ENCODE results near the gene PDLIM1.

PDLIM1 gene

GRCh38 chr10:95263864-95264226, 27.0 kb downstream of the PDLIM1 start:
- no peak for DNase-seq (ENCODE audit: low read depth)

- DNase-seq (ENCODE audit: low read depth): no peak
Measured at GRCh38 chr10:95262763-95263518, 27.9 kb downstream of the PDLIM1 start.

GRCh38 chr10:95261926-95262325, 28.9 kb downstream of the PDLIM1 start:
- DNase-seq (ENCODE audit: low read depth): no peak

- no peak for DNase-seq (ENCODE audit: low read depth)
Measured at GRCh38 chr10:95260909-95261552, 29.8 kb downstream of the PDLIM1 start.

GRCh38 chr10:95260397-95260881, 30.4 kb downstream of the PDLIM1 start:
- no peak for DNase-seq (ENCODE audit: low read depth)

- no peak for DNase-seq (ENCODE audit: low read depth)
Measured at GRCh38 chr10:95257849-95258248, 33.0 kb downstream of the PDLIM1 start.

GRCh38 chr10:95256268-95256667, 34.5 kb downstream of the PDLIM1 start:
- DNase-seq (ENCODE audit: low read depth): no peak

- no peak for DNase-seq (ENCODE audit: low read depth)
Measured at GRCh38 chr10:95254629-95255028, 36.2 kb downstream of the PDLIM1 start.

GRCh38 chr10:95253686-95254085, 37.1 kb downstream of the PDLIM1 start:
- DNase-seq (ENCODE audit: low read depth): no peak

GRCh38 chr10:95253007-95253406, 37.8 kb downstream of the PDLIM1 start:
- DNase-seq (ENCODE audit: low read depth): no peak

- DNase-seq (ENCODE audit: low read depth): no peak
Measured at GRCh38 chr10:95250856-95251255, 39.9 kb downstream of the PDLIM1 start.

- DNase-seq (ENCODE audit: low read depth): no peak
Measured at GRCh38 chr10:95249467-95249866, 41.3 kb downstream of the PDLIM1 start.

GRCh38 chr10:95248989-95249388, 41.8 kb downstream of the PDLIM1 start:
- no peak for DNase-seq (ENCODE audit: low read depth)

- DNase-seq (ENCODE audit: low read depth): no peak
Measured at GRCh38 chr10:95247881-95248583, 42.8 kb downstream of the PDLIM1 start.

- no peak for DNase-seq (ENCODE audit: low read depth)
Measured at GRCh38 chr10:95247200-95247880, 43.5 kb downstream of the PDLIM1 start.

- DNase-seq (ENCODE audit: low read depth): peak; percentile 43
Measured at GRCh38 chr10:95246582-95247051, 44.2 kb downstream of the PDLIM1 start.

- DNase-seq (ENCODE audit: low read depth): no peak
Measured at GRCh38 chr10:95245425-95246055, 45.3 kb downstream of the PDLIM1 start.

GRCh38 chr10:95244152-95244551, 46.7 kb downstream of the PDLIM1 start:
- no peak for DNase-seq (ENCODE audit: low read depth)

GRCh38 chr10:95243318-95243617, 47.5 kb downstream of the PDLIM1 start:
- DNase-seq (ENCODE audit: low read depth): no peak

- DNase-seq (ENCODE audit: low read depth): no peak
Measured at GRCh38 chr10:95242581-95243317, 48.1 kb downstream of the PDLIM1 start.

GRCh38 chr10:95241533-95241932, 49.3 kb downstream of the PDLIM1 start:
- DNase-seq (ENCODE audit: low read depth): no peak

All from activated T-cell treated with anti-CD3 and anti-CD28 coated beads for 1 hour (primary cell).